ENCODE data around the gene CA10. TPM values are rescaled to one million over a fixed set of nuclear protein-coding genes. Genes with fewer than 3 reads are reported as not detected.

Gene CA10
- total and polyA plus RNA-seq, 2 donors (not counting 3 experiments of a cell fraction or from before 2014, with no cell fraction given): not detected

DNA sequence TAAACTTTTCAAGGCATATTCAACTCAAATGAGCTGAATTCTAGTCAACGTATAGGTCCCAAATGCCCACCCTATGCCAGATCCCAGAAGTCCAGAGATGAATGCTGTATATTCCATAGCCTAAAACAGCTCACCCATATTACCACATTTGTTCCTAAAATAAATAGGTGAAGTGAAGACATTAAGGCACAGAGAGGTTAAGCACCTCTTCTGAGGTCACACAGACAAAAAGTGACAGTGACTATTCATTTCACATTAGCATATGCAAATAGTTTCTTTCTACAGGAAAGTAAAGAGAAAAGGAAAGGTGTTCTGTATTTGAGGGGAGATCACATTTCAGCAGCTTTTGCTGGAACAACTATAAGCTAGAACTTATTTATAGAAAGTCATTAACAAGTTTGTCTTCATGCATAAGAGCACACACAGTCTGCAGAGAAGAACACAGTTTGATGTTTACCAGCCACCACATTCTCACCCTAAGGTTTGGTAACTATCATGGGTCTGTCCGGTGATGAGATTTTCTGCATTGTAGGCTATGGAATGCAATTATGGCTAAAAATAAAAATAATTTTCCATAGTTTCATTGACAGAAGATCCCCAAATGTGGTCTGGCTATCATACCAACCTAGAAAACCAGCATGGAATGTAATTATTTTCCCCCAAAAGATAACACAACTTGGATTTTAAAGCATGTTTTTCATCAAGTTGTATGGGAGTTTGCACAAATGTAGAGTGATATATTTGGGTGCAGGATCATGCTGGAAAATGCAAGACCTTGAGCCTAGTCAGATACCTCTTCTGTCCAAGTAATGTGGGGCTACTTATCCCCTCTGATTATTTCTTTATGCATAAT is 496.1 kb downstream of the CA10 start:
- FAIRE-seq (no peak), DNase-seq (ENCODE audit: low read depth, low spot score) (no peak)
- POLR2A ChIA-PET: no interaction called here
- BruUV-seq (replicated peaks): no TSS peak
- dilution Hi-C loops (cut with MboI; ENCODE audit: extremely low pct_ligation_motif_present, low sequenced_read_pairs) (no loop called here), intact Hi-C loops (cut with micrococcal nuclease) (no loop called here)
- no peak overlapping the region for H3K27ac ChIP-seq (ENCODE audit: insufficient read depth, low read depth, low read length)
- H3K9ac ChIP-seq (replicated peaks; ENCODE audit: extremely low read depth, insufficient read depth, low read length): no peak overlapping the region
- H3K79me2 ChIP-seq (ENCODE audit: control insufficient read depth, insufficient read depth, low read length): no peaks in the 10 kb centered on the region
- no peaks in the 10 kb centered on the region for H4K20me1 ChIP-seq (replicated peaks; ENCODE audit: control insufficient read depth, extremely low read depth, insufficient read depth, low read length)
- H3K36me3 ChIP-seq (ENCODE audit: control insufficient read depth in 2 of 2, extremely low read depth in 1 of 2, insufficient read depth in 2 of 2, low read length in 2 of 2): no peaks in the 10 kb centered on the region
- H2AFZ ChIP-seq (ENCODE audit: low read depth, low read length): no peak overlapping the region
- no peak overlapping the region for H3K4me2 ChIP-seq (ENCODE audit: insufficient read depth, low read length)
- H3K4me3 ChIP-seq (replicated peaks in 1 of 3; ENCODE audit: insufficient read depth in 1 of 3, low read depth in 1 of 3, low read length in 3 of 3): no peak overlapping the region
- H3K9me3 ChIP-seq (replicated peaks; ENCODE audit: control insufficient read depth, insufficient read depth, low read length): no peaks in the 10 kb centered on the region
- CTCF ChIA-PET: no interaction called here
- H3K9me1 ChIP-seq (replicated peaks; ENCODE audit: control insufficient read depth, extremely low read depth, insufficient read depth, low read length): no peaks in the 10 kb centered on the region
- no peaks in the 10 kb centered on the region for H3K27me3 ChIP-seq (ENCODE audit: control insufficient read depth in 2 of 2, insufficient read depth in 2 of 2, low read length in 2 of 2)
- TF ChIP-seq CTCF (IDR thresholded peaks at IDR 0.05; ENCODE audit: extremely low read depth in 1 of 2, insufficient read depth in 1 of 2, low read depth in 1 of 2, low read length in 2 of 2) (no peak), POLR2AphosphoS5 (IDR thresholded peaks at IDR 0.05; ENCODE audit: insufficient read depth, low read depth, low read length) (no peak), GATA2 (IDR thresholded peaks at IDR 0.05; ENCODE audit: insufficient read depth, insufficient read length, low read depth, low read length) (no peak), POLR2A (IDR thresholded peaks at IDR 0.05; ENCODE audit: low read depth, low read length) (no peak), MYC (IDR thresholded peaks at IDR 0.05; ENCODE audit: low read depth, low read length) (no peak), FOS (IDR thresholded peaks at IDR 0.05; ENCODE audit: borderline replicate concordance, insufficient read depth, low read length) (no peak), MAX (IDR thresholded peaks at IDR 0.05; ENCODE audit: insufficient read depth, insufficient read length) (no peak), JUN (IDR thresholded peaks at IDR 0.05; ENCODE audit: borderline replicate concordance, insufficient read depth, insufficient read length, low read depth) (no peak), EZH2 (IDR thresholded peaks at IDR 0.05; ENCODE audit: borderline replicate concordance, low read depth, low read length, severe bottlenecking) (no peak)
- no peaks in the 10 kb centered on the region for H3K4me1 ChIP-seq (ENCODE audit: control insufficient read depth, extremely low read depth, insufficient read depth, low read length)
